CD4-positive, alpha-beta T cell (primary cell): ENCODE data around the gene TP53INP2. TPM values are rescaled to one million over a fixed set of nuclear protein-coding genes. Genes with fewer than 3 reads are reported as not detected.
A peak's percentile ranks its signal among the peaks of the same experiment; 100 is the strongest.

Experiments used
- ATAC-seq: fragments of 200-7000 bp; cut with Tn5 transposase; one replicate; pipeline ENCODE4 v1.10.0; 2022; ENCODE audit warnings: mild to moderate bottlenecking; ENCODE audit not compliant: poor library complexity
- CTCF ChIA-PET: fragments of 350-600 bp; sonication (Branson Sonifier 250); formaldehyde crosslinking; loops from one replicate; lab custom pipeline; 2021; ENCODE audit warnings: antibody characterized with exemption, inconsistent platforms; lab: Charles Lee
- POLR2A ChIA-PET: fragments of 350-600 bp; sonication (Branson Sonifier 250); formaldehyde crosslinking; loops from one replicate; lab custom pipeline; 2021; ENCODE audit warnings: antibody characterized with exemption, inconsistent platforms; lab: Charles Lee
- DNase-seq, 14 experiments: peaks; one replicate each; pipeline ENCODE4 v3.0.0-alpha.2; 2013 to 2020; ENCODE audit warnings: mixed read lengths in 2 of 14
- H3K27ac ChIP-seq, 2 donors: one replicate each; pipeline versions ENCODE4 v1.5.1 to v1.7.0; 2013; ENCODE audit warnings: low read length in 2 of 2, low read depth in 1 of 2, mild to moderate bottlenecking in 1 of 2
- H3K27me3 ChIP-seq, 2 experiments: 1 replicate in 1 of 2; 2 replicates in 1 of 2; pipeline versions ENCODE4 v1.6.1 to v1.7.0; 2013; ENCODE audit warnings: low read length in 2 of 2, control low read depth in 1 of 2, mild to moderate bottlenecking in 1 of 2, moderate library complexity in 1 of 2; ENCODE audit not compliant: insufficient read depth in 2 of 2, control insufficient read depth in 1 of 2
- H3K36me3 ChIP-seq: one replicate; pipeline ENCODE4 v1.6.1; 2013; ENCODE audit warnings: low read length, control low read depth; ENCODE audit not compliant: insufficient read depth
- H3K4me1 ChIP-seq: one replicate; pipeline ENCODE4 v1.6.1; 2013; ENCODE audit warnings: low read length, control low read depth; ENCODE audit not compliant: insufficient read depth
- H3K4me3 ChIP-seq: one replicate; pipeline ENCODE4 v1.5.1; 2013; ENCODE audit warnings: mild to moderate bottlenecking, low read length, moderate library complexity
- H3K9me3 ChIP-seq, 2 experiments: 1 replicate in 1 of 2; 2 replicates in 1 of 2; pipeline versions ENCODE4 v1.6.1 to v1.7.0; 2013; ENCODE audit warnings: low read length in 2 of 2, mild to moderate bottlenecking in 2 of 2, control low read depth in 1 of 2, moderate library complexity in 1 of 2; ENCODE audit not compliant: control insufficient read depth in 1 of 2, insufficient read depth in 1 of 2
- H3K27ac Mint-ChIP-seq: one replicate; pipeline ENCODE4 v1.8.0; 2020; ENCODE audit warnings: mixed read lengths
- H3K27me3 Mint-ChIP-seq: one replicate; pipeline ENCODE4 v1.8.0; 2021; ENCODE audit warnings: mixed read lengths
- H3K36me3 Mint-ChIP-seq: one replicate; pipeline ENCODE4 v1.8.0; 2021; ENCODE audit warnings: low read depth, mixed read lengths
- H3K4me1 Mint-ChIP-seq: one replicate; pipeline ENCODE4 v1.8.0; 2021; ENCODE audit warnings: low read depth, mixed read lengths
- H3K4me3 Mint-ChIP-seq: one replicate; pipeline ENCODE4 v1.8.0; 2020; ENCODE audit warnings: mild to moderate bottlenecking, mixed read lengths
- H3K9me3 Mint-ChIP-seq: one replicate; pipeline ENCODE4 v1.8.0; 2020; ENCODE audit warnings: mixed read lengths
- CTCF ChIP-seq: fragments of 200-600 bp; IDR thresholded peaks from one replicate; pipeline ENCODE4 v1.8.0; 2022; ENCODE audit warnings: antibody characterized with exemption, mild to moderate bottlenecking
- intact Hi-C, 2 experiments: fragments of 100-400 bp; cut with DNase I in 1 of 2; cut with micrococcal nuclease in 1 of 2; formaldehyde crosslinking; loops; one replicate each; pipeline versions ENCODE4 v1.15.1 to v1.9.0; 2023 to 2025; cut with DNase I, micrococcal nuclease
- total RNA-seq, 174 experiments: library from RNA in 2 of 174; stranded (reverse) in 2 of 174; gene quantifications; one replicate each; pipeline ENCODE4 v1.2.3 and lab custom pipeline; 2021 to 2026

The TP53INP2 gene
- total RNA-seq, 2 experiments from 2014 or later: 65.8 to 72.7 TPM

DNA sequence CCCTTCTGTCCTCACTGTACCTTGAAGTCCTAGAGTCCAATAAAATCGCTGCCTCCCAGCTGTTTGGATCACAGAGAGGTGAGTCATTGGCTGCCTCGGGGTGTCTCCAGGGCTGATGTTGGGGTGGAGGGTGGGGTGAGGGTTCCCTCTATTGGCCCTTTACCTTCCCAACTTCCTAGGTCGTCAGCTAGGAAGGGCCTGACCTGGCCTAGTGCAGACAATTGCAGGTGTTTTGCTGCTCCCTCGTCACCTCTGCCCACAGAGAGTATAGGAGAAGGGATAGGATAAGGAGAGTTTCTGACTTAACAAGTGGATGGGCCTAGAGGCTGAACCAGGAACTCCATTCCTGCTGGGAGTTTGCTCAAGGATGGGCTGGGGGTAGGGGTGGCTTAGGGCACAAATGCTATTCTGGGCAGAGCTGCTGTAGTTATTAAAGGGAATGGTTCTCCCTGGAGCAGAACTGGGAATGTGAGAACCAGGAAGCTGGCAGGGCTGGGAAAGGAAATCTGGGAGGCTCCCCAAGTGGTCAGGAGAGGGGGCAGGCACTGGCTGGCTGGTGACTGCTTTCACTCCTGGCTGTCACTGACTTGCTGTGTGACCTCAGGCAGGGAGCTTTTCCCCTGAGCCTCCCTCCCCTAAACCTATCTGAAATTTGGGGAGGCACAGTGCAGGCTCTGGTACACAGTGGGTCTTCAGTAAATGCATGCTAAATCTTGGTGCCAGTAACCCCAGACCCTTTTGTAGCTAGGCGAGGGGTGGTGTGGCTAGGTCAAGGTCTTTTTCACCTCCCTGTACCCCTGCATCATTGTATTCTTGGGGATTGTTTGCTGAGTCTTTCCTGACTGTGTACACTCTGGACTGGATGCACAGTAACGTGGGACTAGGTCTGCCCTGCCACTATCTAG lies 1.5 kb downstream of the TP53INP2 start:
- CTCF ChIA-PET: interaction anchor here (0.5 to 1.3 kb wide), 2 partner anchors 168 to 390 kb away, joined by 3 read pairs; no protein-coding TSS in a partner anchor
- POLR2A ChIA-PET: no interaction called here
- no peak for ATAC-seq
- Mint-ChIP-seq H3K36me3 (peaks cover 25% of the 10 kb centered on the region), H3K27ac (peak overlapping the region; percentile 94), H3K4me3 (peak overlapping the region; percentile 97), H3K9me3 (no peaks in the 10 kb centered on the region), H3K27me3 (peaks cover 13% of the 10 kb centered on the region), H3K4me1 (peaks cover 43% of the 10 kb centered on the region)
- intact Hi-C loops: loop anchor here (2.0 to 10.0 kb wide), 4 partner anchors 148 to 591 kb away; partner anchors contain the start of genes AHCY (in 1 of the 2), DYNLRB1 (in 1 of the 2), EIF2S2 (in 1 of the 2) and MAP1LC3A (in 1 of the 2)
- no peak for TF ChIP-seq CTCF
- Histone ChIP-seq H3K4me1 (peaks cover 41% of the 10 kb centered on the region), H3K27me3 (no peaks in the 10 kb centered on the region), H3K4me3 (no peak overlapping the region), H3K27ac (peak overlapping the region in 1 of 2 donors; percentile 59), H3K9me3 (no peaks in the 10 kb centered on the region), H3K36me3 (no peaks in the 10 kb centered on the region)
- peak in 4 of 14 experiments; percentile 14 to 55 (median 30) for DNase-seq

DNA sequence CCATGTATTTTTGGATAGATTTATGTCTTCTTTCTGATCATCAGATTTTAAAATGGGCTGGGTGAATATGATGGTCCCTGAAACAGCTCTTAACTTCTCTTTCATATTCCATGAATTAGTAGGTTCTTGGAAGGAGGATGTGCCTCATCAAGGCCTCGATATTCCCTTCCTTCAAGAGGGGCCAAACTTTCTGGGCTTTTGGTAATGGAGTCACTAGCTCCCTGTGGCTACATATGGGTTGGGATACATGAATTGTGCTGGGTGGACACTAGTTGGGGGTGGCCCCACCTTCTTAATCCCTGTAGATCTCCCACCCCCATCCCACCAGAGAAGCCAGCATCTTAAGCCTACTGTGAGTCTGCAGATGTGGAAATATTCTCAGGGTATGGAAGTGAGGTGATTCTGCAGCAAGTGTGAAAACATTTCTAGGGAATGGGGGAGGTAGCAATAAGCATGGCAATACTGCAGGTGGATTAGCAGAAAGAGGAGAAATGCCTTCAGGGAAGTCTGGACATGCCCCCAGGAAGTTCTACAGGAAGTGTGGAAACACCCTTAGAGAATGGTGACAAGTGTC lies 2.2 kb downstream of the TP53INP2 start:
- no peak for ATAC-seq
- Histone ChIP-seq H3K4me1 (peaks cover 44% of the 10 kb centered on the region), H3K9me3 (no peaks in the 10 kb centered on the region), H3K4me3 (no peak overlapping the region), H3K36me3 (no peaks in the 10 kb centered on the region), H3K27me3 (no peaks in the 10 kb centered on the region), H3K27ac (no peak overlapping the region)
- no peak for DNase-seq
- no peak for TF ChIP-seq CTCF
- CTCF ChIA-PET: interaction anchor here (1.3 kb wide), 1 partner anchor 169 kb away, joined by 3 read pairs; no protein-coding TSS in a partner anchor
- peak overlapping the region; percentile 97 for H3K4me3 Mint-ChIP-seq
- peak overlapping the region; percentile 94 for H3K27ac Mint-ChIP-seq
- peaks cover 49% of the 10 kb centered on the region for H3K4me1 Mint-ChIP-seq
- intact Hi-C loops: loop anchor here (2.0 to 10.0 kb wide), 4 partner anchors 149 to 592 kb away; partner anchors contain the start of genes AHCY (in 1 of the 2), DYNLRB1 (in 1 of the 2), EIF2S2 (in 1 of the 2) and MAP1LC3A (in 1 of the 2)
- no peaks in the 10 kb centered on the region for H3K9me3 Mint-ChIP-seq
- peaks cover 13% of the 10 kb centered on the region for H3K27me3 Mint-ChIP-seq
- POLR2A ChIA-PET: no interaction called here
- H3K36me3 Mint-ChIP-seq: peaks cover 27% of the 10 kb centered on the region
